Measurements from ENCODE around the gene GSTA2. TPM values are rescaled to one million over a fixed set of nuclear protein-coding genes. Genes with fewer than 3 reads are reported as not detected.
A peak's percentile ranks its signal among the peaks of the same experiment; 100 is the strongest.

GSTA2 gene
- total and polyA plus RNA-seq, 2 of the 13 experiments (the other 11 are each of a cell fraction or from before 2014, with no cell fraction given), result 0.75 to 13.7 TPM

DNA sequence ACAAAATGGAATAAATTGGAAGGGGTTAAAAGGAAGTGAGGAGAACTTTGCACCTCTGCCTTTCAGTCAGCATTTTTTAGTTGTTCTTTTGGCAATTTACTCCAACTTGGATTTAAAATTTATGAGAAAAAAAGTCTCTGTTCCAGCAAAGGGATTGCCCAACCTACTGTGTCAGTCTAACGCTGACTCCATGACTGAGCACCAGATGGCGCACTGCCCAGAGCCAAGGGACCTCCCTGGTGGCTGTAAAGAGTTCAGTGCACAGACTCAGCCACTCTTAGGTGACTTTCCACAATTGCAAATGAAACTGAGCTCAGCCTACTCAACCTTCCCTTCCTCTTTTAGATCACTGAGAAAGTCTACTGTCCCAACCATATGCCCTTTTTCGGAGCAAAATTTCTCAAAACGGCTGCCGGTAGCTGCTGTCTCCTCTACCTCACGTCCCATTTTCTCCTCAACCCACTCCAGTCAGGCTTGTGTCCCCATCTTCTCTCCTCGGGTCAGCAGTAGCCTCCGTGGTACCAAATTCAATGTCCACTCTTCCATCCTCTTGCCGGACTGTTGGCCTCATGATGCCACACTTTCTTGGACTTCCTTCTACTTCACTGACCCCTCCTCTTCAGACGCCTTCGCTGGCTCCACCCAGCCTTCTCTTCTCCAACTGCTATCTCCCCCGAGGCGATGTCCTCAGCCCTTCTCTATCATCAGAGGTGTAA, 38.7 kb downstream of the GSTA2 start (continued):
- TF ChIP-seq, protein P1, sequence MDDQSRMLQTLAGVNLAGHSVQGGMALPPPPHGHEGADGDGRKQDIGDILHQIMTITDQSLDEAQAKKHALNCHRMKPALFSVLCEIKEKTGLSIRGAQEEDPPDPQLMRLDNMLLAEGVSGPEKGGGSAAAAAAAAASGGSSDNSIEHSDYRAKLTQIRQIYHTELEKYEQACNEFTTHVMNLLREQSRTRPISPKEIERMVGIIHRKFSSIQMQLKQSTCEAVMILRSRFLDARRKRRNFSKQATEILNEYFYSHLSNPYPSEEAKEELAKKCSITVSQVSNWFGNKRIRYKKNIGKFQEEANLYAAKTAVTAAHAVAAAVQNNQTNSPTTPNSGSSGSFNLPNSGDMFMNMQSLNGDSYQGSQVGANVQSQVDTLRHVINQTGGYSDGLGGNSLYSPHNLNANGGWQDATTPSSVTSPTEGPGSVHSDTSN (CRISPR knock-in tag; IDR thresholded peaks at IDR 0.05; ENCODE audit: borderline replicate concordance), result no peak
- TF ChIP-seq ZKSCAN5 (CRISPR knock-in tag; IDR thresholded peaks at IDR 0.05), result no peak
- no peak for TF ChIP-seq MAFK (conservative IDR thresholded peaks at IDR 0.05 in 1 of 2, IDR thresholded peaks at IDR 0.05 in 1 of 2; ENCODE audit: low read length in 2 of 2)
- TF ChIP-seq ZNF264 (CRISPR knock-in tag; IDR thresholded peaks at IDR 0.05), result 0 out of 2 replicates have a peak, but pooled peaks have one; percentile 43
- 0 out of 2 replicates have a peak, but pooled peaks have one; percentile 30 for TF ChIP-seq ZNF746 (CRISPR knock-in tag; IDR thresholded peaks at IDR 0.05)
- TF ChIP-seq ELF1 (CRISPR knock-in tag; IDR thresholded peaks at IDR 0.05), result 0 out of 2 replicates have a peak, but pooled peaks have one; percentile 8
- TF ChIP-seq, protein P2, sequence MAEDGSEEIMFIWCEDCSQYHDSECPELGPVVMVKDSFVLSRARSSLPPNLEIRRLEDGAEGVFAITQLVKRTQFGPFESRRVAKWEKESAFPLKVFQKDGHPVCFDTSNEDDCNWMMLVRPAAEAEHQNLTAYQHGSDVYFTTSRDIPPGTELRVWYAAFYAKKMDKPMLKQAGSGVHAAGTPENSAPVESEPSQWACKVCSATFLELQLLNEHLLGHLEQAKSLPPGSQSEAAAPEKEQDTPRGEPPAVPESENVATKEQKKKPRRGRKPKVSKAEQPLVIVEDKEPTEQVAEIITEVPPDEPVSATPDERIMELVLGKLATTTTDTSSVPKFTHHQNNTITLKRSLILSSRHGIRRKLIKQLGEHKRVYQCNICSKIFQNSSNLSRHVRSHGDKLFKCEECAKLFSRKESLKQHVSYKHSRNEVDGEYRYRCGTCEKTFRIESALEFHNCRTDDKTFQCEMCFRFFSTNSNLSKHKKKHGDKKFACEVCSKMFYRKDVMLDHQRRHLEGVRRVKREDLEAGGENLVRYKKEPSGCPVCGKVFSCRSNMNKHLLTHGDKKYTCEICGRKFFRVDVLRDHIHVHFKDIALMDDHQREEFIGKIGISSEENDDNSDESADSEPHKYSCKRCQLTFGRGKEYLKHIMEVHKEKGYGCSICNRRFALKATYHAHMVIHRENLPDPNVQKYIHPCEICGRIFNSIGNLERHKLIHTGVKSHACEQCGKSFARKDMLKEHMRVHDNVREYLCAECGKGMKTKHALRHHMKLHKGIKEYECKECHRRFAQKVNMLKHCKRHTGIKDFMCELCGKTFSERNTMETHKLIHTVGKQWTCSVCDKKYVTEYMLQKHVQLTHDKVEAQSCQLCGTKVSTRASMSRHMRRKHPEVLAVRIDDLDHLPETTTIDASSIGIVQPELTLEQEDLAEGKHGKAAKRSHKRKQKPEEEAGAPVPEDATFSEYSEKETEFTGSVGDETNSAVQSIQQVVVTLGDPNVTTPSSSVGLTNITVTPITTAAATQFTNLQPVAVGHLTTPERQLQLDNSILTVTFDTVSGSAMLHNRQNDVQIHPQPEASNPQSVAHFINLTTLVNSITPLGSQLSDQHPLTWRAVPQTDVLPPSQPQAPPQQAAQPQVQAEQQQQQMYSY (CRISPR knock-in tag; IDR thresholded peaks at IDR 0.05), result no peak
- TF ChIP-seq ONECUT2 (CRISPR knock-in tag; IDR thresholded peaks at IDR 0.05), result no peak
- TF ChIP-seq KAT7 (CRISPR knock-in tag; IDR thresholded peaks at IDR 0.05; ENCODE audit: borderline replicate concordance), result peak; percentile 62; the same call in 1 of the 2 replicates
- no peak for TF ChIP-seq ZNF724P (CRISPR knock-in tag; IDR thresholded peaks at IDR 0.05; ENCODE audit: borderline replicate concordance)
- TF ChIP-seq RXRB (CRISPR knock-in tag; IDR thresholded peaks at IDR 0.05; ENCODE audit: borderline replicate concordance), result peak; percentile 73; the same call in 1 of the 2 replicates
- TF ChIP-seq, protein P3, sequence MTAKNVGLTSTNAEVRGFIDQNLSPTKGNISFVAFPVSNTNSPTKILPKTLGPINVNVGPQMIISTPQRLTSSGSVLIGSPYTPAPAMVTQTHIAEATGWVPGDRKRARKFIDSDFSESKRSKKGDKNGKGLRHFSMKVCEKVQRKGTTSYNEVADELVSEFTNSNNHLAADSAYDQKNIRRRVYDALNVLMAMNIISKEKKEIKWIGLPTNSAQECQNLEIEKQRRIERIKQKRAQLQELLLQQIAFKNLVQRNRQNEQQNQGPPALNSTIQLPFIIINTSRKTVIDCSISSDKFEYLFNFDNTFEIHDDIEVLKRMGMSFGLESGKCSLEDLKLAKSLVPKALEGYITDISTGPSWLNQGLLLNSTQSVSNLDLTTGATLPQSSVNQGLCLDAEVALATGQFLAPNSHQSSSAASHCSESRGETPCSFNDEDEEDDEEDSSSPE (CRISPR knock-in tag; IDR thresholded peaks at IDR 0.05), result no peak
- TF ChIP-seq ZNF841 (CRISPR knock-in tag; IDR thresholded peaks at IDR 0.05; ENCODE audit: borderline replicate concordance), result no peak
- TF ChIP-seq ZFP90 (CRISPR knock-in tag; IDR thresholded peaks at IDR 0.05; ENCODE audit: borderline replicate concordance), result peak; percentile 18; the same call in 1 of the 2 replicates
- peak; percentile 80; the same call in 1 of the 2 replicates for TF ChIP-seq ZNF644 (CRISPR knock-in tag; IDR thresholded peaks at IDR 0.05; ENCODE audit: low read depth)
- TF ChIP-seq, protein P4, sequence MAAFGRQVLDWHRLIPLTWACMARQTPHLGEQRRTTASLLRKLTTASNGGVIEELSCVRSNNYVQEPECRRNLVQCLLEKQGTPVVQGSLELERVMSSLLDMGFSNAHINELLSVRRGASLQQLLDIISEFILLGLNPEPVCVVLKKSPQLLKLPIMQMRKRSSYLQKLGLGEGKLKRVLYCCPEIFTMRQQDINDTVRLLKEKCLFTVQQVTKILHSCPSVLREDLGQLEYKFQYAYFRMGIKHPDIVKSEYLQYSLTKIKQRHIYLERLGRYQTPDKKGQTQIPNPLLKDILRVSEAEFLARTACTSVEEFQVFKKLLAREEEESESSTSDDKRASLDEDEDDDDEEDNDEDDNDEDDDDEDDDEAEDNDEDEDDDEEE (CRISPR knock-in tag; IDR thresholded peaks at IDR 0.05), result peak; percentile 55
- 0 out of 2 replicates have a peak, but pooled peaks have one; percentile 30 for TF ChIP-seq RCOR2 (CRISPR knock-in tag; IDR thresholded peaks at IDR 0.05)
- 0 out of 2 replicates have a peak, but pooled peaks have one; percentile 39 for TF ChIP-seq NKX3-1 (CRISPR knock-in tag; IDR thresholded peaks at IDR 0.05)
- TF ChIP-seq ZNF430 (CRISPR knock-in tag; IDR thresholded peaks at IDR 0.05), result no peak
- TF ChIP-seq MEIS1 (CRISPR knock-in tag; IDR thresholded peaks at IDR 0.05; ENCODE audit: borderline replicate concordance), result peak; percentile 75
- no peak for TF ChIP-seq ZNF615 (CRISPR knock-in tag; IDR thresholded peaks at IDR 0.05; ENCODE audit: borderline replicate concordance)
